GM10847 (cell line): Measurements from ENCODE around the gene AXIN2.

Experiments
- POLR2A ChIP-seq: IDR thresholded peaks from 2 replicates; pipeline ENCODE4 v1.6.1; 2011; ENCODE audit not compliant: insufficient read length; ENCODE audit errors: extremely low read depth

AXIN2 gene

GRCh38 chr17:65559804-65560627 is 1.4 kb downstream of the AXIN2 start:
- no peak for TF ChIP-seq POLR2A

- TF ChIP-seq POLR2A, result no peak
These were observed 2.0 kb downstream of the AXIN2 start for GRCh38 chr17:65559461-65559803.

- TF ChIP-seq POLR2A, result no peak
These were observed 2.6 kb downstream of the AXIN2 start for GRCh38 chr17:65558683-65559460.

GRCh38 chr17:65558311-65558682 is 3.2 kb downstream of the AXIN2 start:
- TF ChIP-seq POLR2A, result no peak

GRCh38 chr17:65557349-65558310 is 3.8 kb downstream of the AXIN2 start:
- no peak for TF ChIP-seq POLR2A

GRCh38 chr17:65556910-65557348 is 4.5 kb downstream of the AXIN2 start:
- no peak for TF ChIP-seq POLR2A

GRCh38 chr17:65556014-65556909 is 5.2 kb downstream of the AXIN2 start:
- no peak for TF ChIP-seq POLR2A

GRCh38 chr17:65554553-65555223 is 6.8 kb downstream of the AXIN2 start:
- no peak for TF ChIP-seq POLR2A

GRCh38 chr17:65553646-65554552 is 7.5 kb downstream of the AXIN2 start:
- no peak for TF ChIP-seq POLR2A

- no peak for TF ChIP-seq POLR2A
These were observed 8.3 kb downstream of the AXIN2 start for GRCh38 chr17:65553009-65553645.

GRCh38 chr17:65552214-65552613 is 9.2 kb downstream of the AXIN2 start:
- TF ChIP-seq POLR2A, result no peak
